ENCODE results near the gene PDCD11.

PDCD11 gene

DNA sequence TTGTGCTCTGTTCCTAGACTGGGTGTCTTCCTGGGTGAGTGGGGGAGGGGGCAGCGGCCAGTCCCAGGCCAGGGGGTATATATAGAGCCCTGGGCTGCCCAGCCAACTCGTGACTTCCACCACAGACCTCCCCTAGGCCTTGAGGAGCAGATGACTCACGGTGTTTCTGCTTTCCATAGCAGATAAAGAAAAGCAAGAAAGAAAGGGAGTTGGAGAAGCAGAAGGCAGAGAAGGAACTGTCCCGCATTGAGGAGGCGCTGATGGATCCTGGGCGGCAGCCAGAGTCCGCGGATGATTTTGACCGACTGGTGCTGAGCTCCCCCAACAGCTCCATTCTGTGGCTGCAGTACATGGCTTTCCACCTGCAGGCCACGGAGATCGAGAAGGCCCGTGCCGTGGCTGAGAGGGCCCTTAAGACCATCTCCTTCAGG, 45.6 kb downstream of the PDCD11 start:
- in situ Hi-C loops (cut with HindIII; ENCODE audit: low sequenced_read_pairs): no loop called here
- H3K4me3 ChIP-seq (ENCODE audit: low read depth, low read length): no peak overlapping the region
- DNase-seq (ENCODE audit: low read depth, low spot score): peak; percentile 35

DNA sequence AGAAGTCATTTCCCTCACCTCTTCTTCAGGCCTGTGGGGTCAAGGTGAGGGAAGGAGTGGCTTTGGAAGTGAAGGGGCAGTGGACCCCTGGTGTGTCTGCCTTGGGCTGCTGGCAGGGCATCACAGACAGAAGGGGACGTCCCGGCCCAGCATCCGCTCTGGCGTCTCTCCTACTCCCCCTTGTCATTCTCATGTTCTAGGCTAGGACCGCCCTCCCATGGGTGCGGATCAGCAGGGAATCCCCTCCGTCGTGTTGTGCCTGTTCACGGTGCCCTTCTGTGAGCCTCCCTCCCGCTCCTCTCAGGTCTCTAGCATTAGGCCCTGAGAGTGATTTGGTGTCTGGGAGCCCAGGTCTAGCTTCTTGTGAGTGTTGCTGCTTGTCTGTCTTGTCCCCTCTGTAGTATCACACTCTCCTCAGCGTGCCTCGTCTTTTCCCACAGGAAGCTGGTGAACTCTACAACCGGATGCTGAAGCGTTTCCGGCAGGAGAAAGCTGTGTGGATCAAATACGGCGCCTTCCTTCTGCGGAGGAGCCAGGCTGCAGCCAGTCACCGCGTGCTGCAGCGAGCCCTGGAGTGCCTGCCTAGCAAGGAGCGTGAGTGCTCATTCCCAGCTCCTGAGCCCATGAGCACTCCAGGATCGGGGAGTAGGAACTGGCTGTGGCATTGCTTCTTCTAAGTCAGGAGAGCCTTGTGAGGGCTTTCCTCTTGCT, 47.2 kb downstream of the PDCD11 start:
- TF ChIP-seq, protein P1, sequence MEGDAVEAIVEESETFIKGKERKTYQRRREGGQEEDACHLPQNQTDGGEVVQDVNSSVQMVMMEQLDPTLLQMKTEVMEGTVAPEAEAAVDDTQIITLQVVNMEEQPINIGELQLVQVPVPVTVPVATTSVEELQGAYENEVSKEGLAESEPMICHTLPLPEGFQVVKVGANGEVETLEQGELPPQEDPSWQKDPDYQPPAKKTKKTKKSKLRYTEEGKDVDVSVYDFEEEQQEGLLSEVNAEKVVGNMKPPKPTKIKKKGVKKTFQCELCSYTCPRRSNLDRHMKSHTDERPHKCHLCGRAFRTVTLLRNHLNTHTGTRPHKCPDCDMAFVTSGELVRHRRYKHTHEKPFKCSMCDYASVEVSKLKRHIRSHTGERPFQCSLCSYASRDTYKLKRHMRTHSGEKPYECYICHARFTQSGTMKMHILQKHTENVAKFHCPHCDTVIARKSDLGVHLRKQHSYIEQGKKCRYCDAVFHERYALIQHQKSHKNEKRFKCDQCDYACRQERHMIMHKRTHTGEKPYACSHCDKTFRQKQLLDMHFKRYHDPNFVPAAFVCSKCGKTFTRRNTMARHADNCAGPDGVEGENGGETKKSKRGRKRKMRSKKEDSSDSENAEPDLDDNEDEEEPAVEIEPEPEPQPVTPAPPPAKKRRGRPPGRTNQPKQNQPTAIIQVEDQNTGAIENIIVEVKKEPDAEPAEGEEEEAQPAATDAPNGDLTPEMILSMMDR (IDR thresholded peaks at IDR 0.05; ENCODE audit: low read depth, low read length): no peak
- H3K4me3 ChIP-seq (ENCODE audit: low read depth, low read length): no peak overlapping the region
- in situ Hi-C loops (cut with HindIII; ENCODE audit: low sequenced_read_pairs): no loop called here
- DNase-seq (ENCODE audit: low read depth, low spot score): no peak

More for the DNA sequence above, 45.6 kb downstream of the PDCD11 start:
- TF ChIP-seq, protein P1 (IDR thresholded peaks at IDR 0.05; ENCODE audit: low read depth, low read length): no peak

DNA sequence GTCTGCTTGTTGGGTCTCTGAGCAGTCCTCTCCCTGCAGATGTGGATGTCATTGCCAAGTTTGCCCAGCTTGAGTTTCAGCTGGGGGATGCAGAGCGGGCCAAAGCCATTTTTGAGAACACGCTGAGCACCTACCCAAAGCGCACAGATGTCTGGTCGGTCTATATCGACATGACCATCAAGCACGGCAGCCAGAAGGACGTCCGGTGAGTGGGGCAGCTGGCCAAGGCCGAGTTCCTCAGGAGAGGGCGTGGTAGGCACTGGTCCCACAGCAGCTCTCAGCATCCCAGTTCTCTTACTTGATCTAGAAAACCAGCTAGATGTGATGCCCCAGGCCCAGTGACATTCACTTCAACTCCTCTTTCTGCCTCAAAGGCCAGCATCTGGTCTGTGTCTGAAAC, 48.1 kb downstream of the PDCD11 start:
- DNase-seq (ENCODE audit: low read depth, low spot score): no peak
- TF ChIP-seq, protein P1 (IDR thresholded peaks at IDR 0.05; ENCODE audit: low read depth, low read length): no peak
- in situ Hi-C loops (cut with HindIII; ENCODE audit: low sequenced_read_pairs): no loop called here
- no peak overlapping the region for H3K4me3 ChIP-seq (ENCODE audit: low read depth, low read length)

DNA sequence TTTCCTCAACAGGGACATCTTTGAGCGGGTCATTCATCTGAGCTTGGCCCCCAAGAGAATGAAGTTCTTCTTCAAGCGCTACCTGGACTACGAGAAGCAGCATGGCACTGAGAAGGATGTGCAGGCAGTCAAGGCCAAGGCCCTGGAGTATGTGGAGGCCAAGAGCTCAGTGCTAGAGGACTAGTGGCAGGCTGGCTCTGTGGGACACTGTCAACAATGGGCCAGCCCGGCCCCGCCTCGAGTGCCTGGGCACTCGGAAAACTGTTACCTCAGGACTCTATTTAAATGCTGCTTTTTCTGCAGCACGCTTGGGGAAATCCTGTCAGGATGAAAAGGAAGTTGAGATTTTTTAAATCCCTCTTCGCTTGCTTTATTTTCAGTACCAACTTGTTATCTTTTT, 48.9 kb downstream of the PDCD11 start:
- in situ Hi-C loops (cut with HindIII; ENCODE audit: low sequenced_read_pairs): no loop called here
- no peak for DNase-seq (ENCODE audit: low read depth, low spot score)
- no peak overlapping the region for H3K4me3 ChIP-seq (ENCODE audit: low read depth, low read length)
- TF ChIP-seq, protein P1 (IDR thresholded peaks at IDR 0.05; ENCODE audit: low read depth, low read length): no peak

DNA sequence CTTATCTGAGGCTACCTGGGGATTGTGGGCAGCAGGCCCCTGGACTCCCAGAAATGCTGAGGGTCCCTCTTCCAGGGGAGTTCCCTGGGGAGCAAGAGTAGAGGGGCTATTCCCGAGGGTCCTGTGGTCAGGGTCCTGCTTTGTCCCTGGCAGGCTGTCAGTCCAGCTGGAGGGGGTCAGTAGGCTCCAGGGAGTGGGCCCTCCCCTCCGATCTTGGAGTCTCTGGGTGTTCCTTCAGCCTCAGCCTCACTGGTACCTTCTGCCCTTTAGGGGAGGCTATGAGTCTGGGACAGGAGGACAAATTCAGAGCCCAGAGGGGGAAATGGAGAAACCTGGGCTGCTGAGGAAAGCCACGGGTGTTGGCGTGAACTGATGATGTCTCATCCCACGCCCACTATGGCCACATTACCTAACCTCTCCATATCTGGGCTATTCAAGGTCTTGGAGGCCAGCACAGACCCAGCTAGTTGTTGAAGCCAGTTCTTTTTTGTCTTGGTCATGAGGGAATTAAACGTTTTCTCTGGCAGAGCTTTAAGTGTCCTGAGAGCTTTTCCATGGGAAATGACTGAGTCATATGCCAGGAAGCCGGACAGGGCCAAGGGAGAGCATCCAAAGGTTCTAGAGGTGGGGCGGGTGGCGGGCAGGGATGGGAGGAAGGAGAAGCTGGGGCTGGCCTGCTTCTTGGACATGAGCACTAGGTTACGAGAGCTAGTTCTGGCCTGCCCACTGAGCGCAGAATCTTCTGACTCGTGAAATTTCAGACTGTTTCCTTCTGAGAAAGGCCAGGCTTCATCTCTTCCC, 49.5 kb downstream of the PDCD11 start:
- TF ChIP-seq, protein P1 (IDR thresholded peaks at IDR 0.05; ENCODE audit: low read depth, low read length): no peak
- no peak overlapping the region for H3K4me3 ChIP-seq (ENCODE audit: low read depth, low read length)
- in situ Hi-C loops (cut with HindIII; ENCODE audit: low sequenced_read_pairs): no loop called here
- no peak for DNase-seq (ENCODE audit: low read depth, low spot score)

DNA sequence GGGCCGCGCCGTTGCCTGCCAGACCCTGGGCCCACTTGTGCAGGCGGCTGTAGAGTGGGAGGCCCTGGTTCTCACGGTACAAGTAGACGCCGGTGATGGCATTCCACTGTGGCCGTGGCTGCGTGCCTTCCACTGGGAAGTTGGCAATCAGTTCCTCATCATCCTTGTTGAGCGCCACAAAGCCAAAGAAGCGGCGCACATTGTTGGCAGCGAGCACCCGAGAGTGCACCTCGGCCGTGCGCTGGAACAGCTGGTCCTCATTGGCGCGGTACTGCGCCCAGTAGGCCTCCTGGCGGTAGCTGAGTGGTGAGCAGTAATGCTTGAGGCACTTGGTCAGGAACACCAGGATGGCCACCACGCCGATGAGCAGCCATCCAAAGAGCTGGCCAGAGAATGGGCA, 50.8 kb downstream of the PDCD11 start:
- TF ChIP-seq, protein P1 (IDR thresholded peaks at IDR 0.05; ENCODE audit: low read depth, low read length): no peak
- in situ Hi-C loops (cut with HindIII; ENCODE audit: low sequenced_read_pairs): no loop called here
- no peak overlapping the region for H3K4me3 ChIP-seq (ENCODE audit: low read depth, low read length)
- no peak for DNase-seq (ENCODE audit: low read depth, low spot score)

All from astrocyte of the spinal cord (primary cell).